GM18526 (cell line): Measurements from ENCODE around the gene UBR4.

ENCODE experiments used
- POLR2A ChIP-seq: IDR thresholded peaks from 3 replicates; pipeline ENCODE4 v1.6.1; 2011; ENCODE audit not compliant: insufficient read length; ENCODE audit errors: extremely low read depth

The UBR4 gene

GRCh38 chr1:19164274-19165015 is 45.6 kb downstream of the UBR4 start:
- no peak for TF ChIP-seq POLR2A

- no peak for TF ChIP-seq POLR2A
These were observed 46.8 kb downstream of the UBR4 start for GRCh38 chr1:19163261-19163660.

- no peak for TF ChIP-seq POLR2A
These were observed 49.2 kb downstream of the UBR4 start for GRCh38 chr1:19160831-19161230.

- TF ChIP-seq POLR2A = no peak
These were observed 52.4 kb downstream of the UBR4 start for GRCh38 chr1:19157653-19158052.

- no peak for TF ChIP-seq POLR2A
These were observed 53.4 kb downstream of the UBR4 start for GRCh38 chr1:19156676-19157075.

- TF ChIP-seq POLR2A = no peak
These were observed 55.2 kb downstream of the UBR4 start for GRCh38 chr1:19154876-19155275.

- TF ChIP-seq POLR2A = no peak
These were observed 56.9 kb downstream of the UBR4 start for GRCh38 chr1:19153169-19153568.

GRCh38 chr1:19151537-19151936 is 58.5 kb downstream of the UBR4 start:
- TF ChIP-seq POLR2A = no peak

GRCh38 chr1:19149736-19150135 is 60.3 kb downstream of the UBR4 start:
- no peak for TF ChIP-seq POLR2A

GRCh38 chr1:19140465-19140864 is 69.6 kb downstream of the UBR4 start:
- no peak for TF ChIP-seq POLR2A

- TF ChIP-seq POLR2A = no peak
These were observed 70.4 kb downstream of the UBR4 start for GRCh38 chr1:19139711-19140110.

GRCh38 chr1:19138958-19139581 is 71.0 kb downstream of the UBR4 start:
- TF ChIP-seq POLR2A = no peak

- no peak for TF ChIP-seq POLR2A
These were observed 71.7 kb downstream of the UBR4 start for GRCh38 chr1:19138331-19138730.

- TF ChIP-seq POLR2A = no peak
These were observed 72.9 kb downstream of the UBR4 start for GRCh38 chr1:19137158-19137557.

- TF ChIP-seq POLR2A = no peak
These were observed 76.7 kb downstream of the UBR4 start for GRCh38 chr1:19133360-19133759.

- TF ChIP-seq POLR2A = no peak
These were observed 79.6 kb downstream of the UBR4 start for GRCh38 chr1:19130468-19130867.
